HepG2 (cell line): ENCODE measurements around the gene GLRA1. TPM values are rescaled to one million over a fixed set of nuclear protein-coding genes. Genes with fewer than 3 reads are reported as not detected.

Experiments
- ATAC-seq: fragments of 200-7000 bp; cut with Tn5 transposase; 3 replicates; pipeline ENCODE4 v1.9.1; 2020; ENCODE audit warnings: mild to moderate bottlenecking, moderate library complexity
- BruUV-seq: library from RNA; stranded (reverse); fragments of 400-500 nt; replicated peaks from 2 replicates; lab custom pipeline; 2021; lab: Mats Ljungman, UMichigan
- CTCF ChIA-PET: fragments of 300-600 bp; formaldehyde crosslinking; extraction: SDS; loops from one replicate; lab custom pipeline; 2021; ENCODE audit warnings: low total read pairs, inconsistent platforms, low intra/inter-chr PET ratio; lab: Yijun Ruan, JAX
- POLR2A ChIA-PET: fragments of 350-600 bp; sonication (Branson Sonifier 250); formaldehyde crosslinking; loops from one replicate; lab custom pipeline; 2020; ENCODE audit warnings: antibody characterized with exemption, inconsistent platforms; lab: Yijun Ruan, JAX
- DNase-seq: peaks from one replicate; pipeline ENCODE4 v3.0.0-alpha.2; 2015; ENCODE audit warnings: low spot score
- FAIRE-seq: peaks from 3 replicates; lab custom pipeline; 2011; peaks lifted over from hg19 to GRCh38; lab: Jason Lieb, UNC
- H2AFZ ChIP-seq: one replicate; pipeline ENCODE4 v1.6.1; 2011; ENCODE audit warnings: low read length, inconsistent platforms
- H3K27ac ChIP-seq: fragments of 300-600 bp; 3 replicates; pipeline ENCODE4 v1.8.0; 2011; ENCODE audit warnings: mixed run types, mild to moderate bottlenecking, mixed read lengths, low read length, inconsistent platforms; ENCODE audit not compliant: insufficient read depth; ENCODE audit errors: extremely low read length
- H3K27me3 ChIP-seq, 2 experiments: fragments of 200-600 bp in 1 of 2; 2 replicates in 1 of 2; 3 replicates in 1 of 2; pipeline versions ENCODE4 v1.6.0 to v1.8.0; 2011; ENCODE audit warnings: low read length in 2 of 2, mild to moderate bottlenecking in 2 of 2, moderate library complexity in 2 of 2, inconsistent platforms in 1 of 2; ENCODE audit not compliant: insufficient read depth in 2 of 2, control insufficient read depth in 1 of 2
- H3K36me3 ChIP-seq, 2 experiments: fragments of 200-600 bp in 1 of 2; replicated peaks in 1 of 2; 2 replicates in 1 of 2; 3 replicates in 1 of 2; pipeline versions ENCODE4 v1.5.1 to v1.8.0; 2011; ENCODE audit warnings: low read length in 2 of 2, inconsistent platforms in 1 of 2; ENCODE audit not compliant: insufficient read depth in 2 of 2, control insufficient read depth in 1 of 2
- H3K4me1 ChIP-seq: 2 replicates; pipeline ENCODE4 v1.5.1; 2012; ENCODE audit warnings: low read length, inconsistent platforms; ENCODE audit not compliant: insufficient read depth
- H3K4me2 ChIP-seq: 2 replicates; pipeline ENCODE4 v1.6.0; 2011; ENCODE audit warnings: low read depth, low read length, inconsistent platforms
- H3K4me3 ChIP-seq, 3 experiments: fragments of 200-600 bp in 1 of 3; sonication (generic), shearing (Covaris generic) in 1 of 3; replicated peaks in 1 of 3; 2 replicates each; pipeline ENCODE4 v1.5.1; 2011 to 2016; ENCODE audit warnings: low read length in 3 of 3, inconsistent platforms in 2 of 3, low read depth in 2 of 3, mild to moderate bottlenecking in 2 of 3, control low read depth in 1 of 3, mixed read lengths in 1 of 3; ENCODE audit not compliant: insufficient read depth in 1 of 3
- H3K79me2 ChIP-seq: one replicate; pipeline ENCODE4 v1.6.1; 2011; ENCODE audit warnings: low read length, inconsistent platforms; ENCODE audit not compliant: insufficient read depth
- H3K9ac ChIP-seq: 2 replicates; pipeline ENCODE4 v1.6.0; 2011; ENCODE audit warnings: mild to moderate bottlenecking, low read depth, low read length, inconsistent platforms; ENCODE audit not compliant: insufficient read depth
- H3K9me3 ChIP-seq: 2 replicates; pipeline ENCODE4 v1.5.1; 2012; ENCODE audit warnings: mild to moderate bottlenecking, low read length
- H4K20me1 ChIP-seq: 2 replicates; pipeline ENCODE4 v1.6.0; 2011; ENCODE audit warnings: inconsistent platforms, mild to moderate bottlenecking, low read length, moderate library complexity; ENCODE audit not compliant: insufficient read depth
- EHMT2 ChIP-seq: fragments of 200-600 bp; sonication (generic); IDR thresholded peaks from 2 replicates; pipeline ENCODE4 v1.7.0; 2017; ENCODE audit warnings: antibody characterized with exemption, low read depth, low read length, borderline replicate concordance
- ELF1 ChIP-seq: sonication (generic); formaldehyde crosslinking; IDR thresholded peaks from 2 replicates; pipeline ENCODE4 v1.4.0; 2020; ENCODE audit warnings: missing genetic modification reagents
- GATA4 ChIP-seq: sonication (generic); IDR thresholded peaks from 2 replicates; pipeline ENCODE4 v1.6.1; 2016; ENCODE audit warnings: antibody characterized with exemption, low read depth, borderline replicate concordance
- GTF3A ChIP-seq: sonication (generic); formaldehyde crosslinking; conservative IDR thresholded peaks from 2 replicates; pipeline ENCODE4 v1.4.0; 2020; ENCODE audit warnings: mild to moderate bottlenecking, missing genetic modification reagents
- MAFK ChIP-seq, 2 experiments: IDR thresholded peaks in 1 of 2; conservative IDR thresholded peaks in 1 of 2; 2 replicates each; pipeline ENCODE4 v1.6.1; 2011; ENCODE audit warnings: improper control_type of control experiment in 2 of 2, low read length in 2 of 2
- SRY ChIP-seq: sonication (generic); formaldehyde crosslinking; IDR thresholded peaks from 2 replicates; pipeline ENCODE4 v1.8.0; 2022; ENCODE audit warnings: mild to moderate bottlenecking, missing genetic modification reagents
- ZNF317 ChIP-seq: sonication (generic); formaldehyde crosslinking; IDR thresholded peaks from 2 replicates; pipeline ENCODE4 v1.5.0; 2020; ENCODE audit warnings: mild to moderate bottlenecking, missing genetic modification reagents
- ZNF563 ChIP-seq: sonication (generic); formaldehyde crosslinking; IDR thresholded peaks from 2 replicates; pipeline ENCODE4 v1.8.0; 2022; ENCODE audit warnings: mild to moderate bottlenecking, moderate library complexity, missing genetic modification reagents
- WGBS: methylation state at CpG from one replicate; pipeline ENCODE4 v1.1.6; 2017; ENCODE audit warnings: low lambda C conversion rate; 5-methylcytosine and 5-hydroxymethylcytosine counted together
- in situ Hi-C: cut with HindIII; loops from 2 replicates; pipeline ENCODE4 v1.10.0; 2017; ENCODE audit warnings: low pct_unique_long_range_greater_than_20kb; ENCODE audit not compliant: extremely low pct_ligation_motif_present
- intact Hi-C: fragments of 100-400 bp; cut with micrococcal nuclease; formaldehyde crosslinking; loops from one replicate; pipeline ENCODE4 v1.10.0; 2022; ENCODE audit not compliant: unreplicated experiment
- polyA plus RNA-seq, 8 experiments: library from polyadenylated mRNA; depleted of rRNA in 3 of 8; stranded (reverse) in 7 of 8; unstranded in 1 of 8; fragments of >200 nt; fragmentation: Illumina TruSeq in 4 of 8; extraction: Trizol in 4 of 8; gene quantifications; 2 replicates each; pipeline versions ENCODE4 v1.2.1 to v1.2.3, GENCODE V29; 2011 to 2016; ENCODE audit warnings: low read depth in 4 of 8, missing spikeins in 1 of 8, mixed read lengths in 1 of 8; ENCODE audit not compliant: insufficient read depth in 1 of 8
- total RNA-seq, 5 experiments: library from RNA; depleted of rRNA; stranded (reverse); fragments of >200 nt; fragmentation: Illumina TruSeq; extraction: Trizol; gene quantifications; 2 replicates each; pipeline ENCODE4 v1.2.3, GENCODE V29; 2016; ENCODE audit warnings: low read depth in 1 of 5
- TF ChIP-seq, protein P1 (sequence below): sonication (generic); formaldehyde crosslinking; IDR thresholded peaks from 2 replicates; pipeline ENCODE4 v1.4.0; 2020; ENCODE audit warnings: mild to moderate bottlenecking, low read depth, missing genetic modification reagents

Gene GLRA1
- total and polyA plus RNA-seq, 2 of the 13 experiments (the other 11 are each of a cell fraction or from before 2014, with no cell fraction given), result not detected

- no peak for ATAC-seq
- in situ Hi-C loops (no loop called here), intact Hi-C loops (no loop called here)
- whole genome bisulfite sequencing, result 0% methylated on average over 2 of the region's 2 CpGs
- Histone ChIP-seq H3K79me2 (no peaks in the 10 kb centered on the region), H3K9me3 (peaks cover 14% of the 10 kb centered on the region), H3K27me3 (no peaks in the 10 kb centered on the region), H3K4me1 (no peaks in the 10 kb centered on the region), H3K4me3 (no peak overlapping the region), H2AFZ (no peak overlapping the region), H3K4me2 (no peak overlapping the region), H3K36me3 (no peaks in the 10 kb centered on the region), H3K9ac (no peak overlapping the region), H4K20me1 (no peaks in the 10 kb centered on the region), H3K27ac (no peak overlapping the region)
- no peak for TF ChIP-seq SRY
- 0 out of 4 replicates have a peak, but pooled peaks of 1 of the 2 experiments have one; percentile 20 for TF ChIP-seq MAFK (conservative IDR thresholded peaks at IDR 0.05 in 1 of 2, IDR thresholded peaks at IDR 0.05 in 1 of 2; ENCODE audit: low read length in 2 of 2)
- TF ChIP-seq ZNF563, result no peak
- no peak for TF ChIP-seq EHMT2
- TF ChIP-seq GTF3A (CRISPR knock-in tag), result no peak
- peak; percentile 98 for TF ChIP-seq ZNF317
- TF ChIP-seq GATA4, result no peak
- FAIRE-seq, result no peak
- CTCF ChIA-PET, result no interaction called here
- POLR2A ChIA-PET, result no interaction called here
- BruUV-seq, result no TSS peak
- no peak for DNase-seq
Measured at GRCh38 chr5:151931260-151931659, 6.6 kb upstream of the GLRA1 start.

GRCh38 chr5:151926188-151926587 lies 1.5 kb upstream of the GLRA1 start:
- intact Hi-C loops, result no loop called here
- Histone ChIP-seq H3K27ac (no peak overlapping the region), H3K79me2 (no peaks in the 10 kb centered on the region), H2AFZ (no peak overlapping the region), H3K9ac (no peak overlapping the region), H3K27me3 (no peaks in the 10 kb centered on the region), H4K20me1 (0 out of 2 replicates have a peak, but pooled peaks cover 3% of the 10 kb centered on the region), H3K4me1 (no peaks in the 10 kb centered on the region), H3K9me3 (peaks cover 3% of the 10 kb centered on the region), H3K4me2 (no peak overlapping the region), H3K4me3 (no peak overlapping the region), H3K36me3 (no peaks in the 10 kb centered on the region)
- TF ChIP-seq ELF1 (CRISPR knock-in tag), result no peak
- TF ChIP-seq, protein P1, sequence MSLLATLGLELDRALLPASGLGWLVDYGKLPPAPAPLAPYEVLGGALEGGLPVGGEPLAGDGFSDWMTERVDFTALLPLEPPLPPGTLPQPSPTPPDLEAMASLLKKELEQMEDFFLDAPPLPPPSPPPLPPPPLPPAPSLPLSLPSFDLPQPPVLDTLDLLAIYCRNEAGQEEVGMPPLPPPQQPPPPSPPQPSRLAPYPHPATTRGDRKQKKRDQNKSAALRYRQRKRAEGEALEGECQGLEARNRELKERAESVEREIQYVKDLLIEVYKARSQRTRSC (CRISPR knock-in tag), result no peak
- CTCF ChIA-PET, result no interaction called here
- ATAC-seq (no peak), FAIRE-seq (no peak), DNase-seq (no peak)
- in situ Hi-C loops, result no loop called here
- BruUV-seq, result no TSS peak
- POLR2A ChIA-PET, result no interaction called here
- 39% methylated on average over 3 of the region's 3 CpGs for WGBS
